Head of caudate nucleus (tissue), 42 donors: ENCODE measurements around the gene CRB2.

Experiments
- DNase-seq, 42 donors: peaks; one replicate each; pipeline versions ENCODE4 v3.0.0 to v3.0.0-alpha.2; 2020 to 2021; ENCODE audit warnings: mixed read lengths in 7 of 42
- intact Hi-C: fragments of 100-400 bp; cut with DNase I; formaldehyde crosslinking; loops from one replicate; pipeline ENCODE4 v1.15.0; 2022

The CRB2 gene

DNA sequence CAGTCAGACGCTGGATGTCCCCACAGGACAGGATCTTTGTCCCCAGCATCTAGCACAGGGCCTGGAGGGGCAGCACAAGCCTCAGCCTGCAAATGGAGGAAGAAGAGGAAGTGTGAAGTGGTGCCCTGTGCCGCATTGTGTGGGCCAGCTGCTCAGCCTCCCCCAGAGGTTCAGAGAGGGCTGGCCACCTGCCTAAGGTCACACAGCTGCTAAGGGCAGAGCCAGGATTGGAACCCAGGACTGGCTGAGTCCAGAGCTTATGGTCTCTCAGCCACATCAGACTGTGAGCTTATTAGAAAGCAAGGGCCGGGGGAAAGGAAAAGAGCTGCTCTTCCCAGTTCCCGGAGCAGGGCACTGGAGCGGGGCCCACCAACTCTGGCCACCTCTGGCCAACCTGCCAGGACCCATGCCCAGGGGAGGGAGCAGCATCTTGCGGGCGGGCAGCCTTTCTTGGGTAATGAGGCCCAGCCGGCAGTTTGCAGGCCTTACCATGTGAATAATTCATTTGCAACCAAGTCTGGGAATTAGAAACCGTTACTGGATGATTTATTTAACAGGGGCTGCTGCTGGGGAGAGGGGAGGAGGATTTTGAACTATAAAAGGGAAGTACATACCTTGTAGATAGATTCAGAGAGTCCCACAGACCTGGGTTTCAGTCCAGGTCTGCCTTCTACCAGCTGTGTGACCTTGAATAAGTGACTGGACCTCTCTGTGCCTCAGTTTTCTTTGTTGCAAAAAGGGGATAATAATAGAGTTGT, 11.6 kb upstream of the CRB2 start:
- intact Hi-C loops, result no loop called here
- DNase-seq, result no peak

DNA sequence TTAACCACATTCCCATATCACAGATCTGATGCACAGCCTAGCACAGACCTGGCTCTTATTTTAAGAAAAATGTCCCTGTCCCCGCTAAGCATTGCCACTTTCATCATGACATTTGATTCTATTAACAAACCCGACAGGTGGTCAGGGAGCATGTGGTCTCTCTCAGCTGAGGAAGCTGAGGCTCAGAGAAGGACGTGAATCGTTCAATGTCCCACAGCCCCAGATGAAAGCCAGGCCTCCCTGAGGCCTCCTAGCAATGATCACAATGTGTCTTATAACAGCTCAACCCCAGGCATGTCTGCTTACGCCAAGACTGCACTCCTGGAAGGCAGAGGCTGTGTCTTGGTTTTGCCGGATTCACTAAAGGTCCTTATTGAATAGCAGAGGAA, 10.4 kb upstream of the CRB2 start:
- intact Hi-C loops, result no loop called here
- DNase-seq, result no peak

DNA sequence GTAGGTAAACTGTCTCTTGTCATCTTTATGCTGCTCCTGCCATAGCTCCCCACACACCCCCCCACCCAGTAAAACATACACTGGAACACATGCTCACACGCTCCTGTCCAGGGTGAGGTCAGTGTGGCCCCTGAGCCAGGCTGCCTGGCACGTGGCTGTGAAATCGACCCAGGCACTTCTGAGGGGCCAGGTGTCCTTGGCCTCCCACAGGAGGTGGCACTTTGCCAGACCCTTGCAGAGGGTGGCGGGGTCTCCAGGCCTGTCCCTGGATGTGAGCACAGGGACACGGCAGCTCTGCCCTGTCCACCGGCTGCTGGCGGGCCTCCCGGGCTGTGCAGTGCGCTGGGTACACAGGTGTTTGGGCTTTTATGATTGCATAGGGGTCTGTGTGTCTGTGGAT, 10.0 kb upstream of the CRB2 start:
- intact Hi-C loops, result no loop called here
- DNase-seq, result no peak

- DNase-seq, result no peak
- intact Hi-C loops, result no loop called here
Observed at GRCh38 chr9:123346826-123347225, 9.2 kb upstream of the CRB2 start.

GRCh38 chr9:123347289-123348060, 8.5 kb upstream of the CRB2 start:
- intact Hi-C loops, result no loop called here
- no peak for DNase-seq

DNA sequence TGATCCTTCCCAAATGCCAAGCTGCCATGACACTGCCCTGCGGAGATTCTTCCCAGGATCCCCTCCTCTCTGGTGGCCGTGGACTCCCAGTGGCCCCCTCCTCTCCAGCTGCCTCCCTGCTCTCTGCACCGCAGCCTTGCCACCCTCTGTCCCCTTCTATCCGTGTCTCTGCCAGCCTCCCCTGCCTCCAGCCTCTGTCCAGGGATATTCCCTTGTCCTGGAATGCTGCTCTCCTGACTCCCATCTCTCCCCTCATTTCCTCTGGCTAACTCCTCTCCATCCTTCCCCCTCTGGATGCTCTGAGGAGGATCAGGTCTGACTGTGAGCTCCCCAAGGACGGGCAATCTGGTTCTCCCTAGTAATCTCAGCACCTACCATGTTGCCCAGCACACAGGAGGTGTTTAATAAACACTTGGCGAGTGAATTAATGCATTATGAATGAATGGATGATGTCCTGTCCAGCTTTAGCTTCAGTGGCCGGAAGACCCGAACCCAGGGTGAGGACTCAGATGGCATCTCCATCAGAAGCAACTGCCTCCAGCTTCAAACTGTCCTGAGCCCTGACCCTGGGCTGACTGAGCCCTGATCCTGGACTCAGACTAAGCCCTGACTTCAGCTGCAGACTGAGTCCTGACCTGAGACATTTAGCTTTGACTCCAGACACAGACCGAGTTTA, 7.5 kb upstream of the CRB2 start:
- DNase-seq, result no peak
- intact Hi-C loops, result no loop called here

GRCh38 chr9:123349033-123349432, 7.0 kb upstream of the CRB2 start:
- intact Hi-C loops, result no loop called here
- DNase-seq, result no peak

GRCh38 chr9:123349691-123350480, 6.1 kb upstream of the CRB2 start:
- DNase-seq, result peak in 34 of 42 donors; percentile 46 to 88 (median 68)
- intact Hi-C loops, result loop anchor here (5.0 kb wide), 2 partner anchors 37 to 268 kb away; no protein-coding TSS in a partner anchor

DNA sequence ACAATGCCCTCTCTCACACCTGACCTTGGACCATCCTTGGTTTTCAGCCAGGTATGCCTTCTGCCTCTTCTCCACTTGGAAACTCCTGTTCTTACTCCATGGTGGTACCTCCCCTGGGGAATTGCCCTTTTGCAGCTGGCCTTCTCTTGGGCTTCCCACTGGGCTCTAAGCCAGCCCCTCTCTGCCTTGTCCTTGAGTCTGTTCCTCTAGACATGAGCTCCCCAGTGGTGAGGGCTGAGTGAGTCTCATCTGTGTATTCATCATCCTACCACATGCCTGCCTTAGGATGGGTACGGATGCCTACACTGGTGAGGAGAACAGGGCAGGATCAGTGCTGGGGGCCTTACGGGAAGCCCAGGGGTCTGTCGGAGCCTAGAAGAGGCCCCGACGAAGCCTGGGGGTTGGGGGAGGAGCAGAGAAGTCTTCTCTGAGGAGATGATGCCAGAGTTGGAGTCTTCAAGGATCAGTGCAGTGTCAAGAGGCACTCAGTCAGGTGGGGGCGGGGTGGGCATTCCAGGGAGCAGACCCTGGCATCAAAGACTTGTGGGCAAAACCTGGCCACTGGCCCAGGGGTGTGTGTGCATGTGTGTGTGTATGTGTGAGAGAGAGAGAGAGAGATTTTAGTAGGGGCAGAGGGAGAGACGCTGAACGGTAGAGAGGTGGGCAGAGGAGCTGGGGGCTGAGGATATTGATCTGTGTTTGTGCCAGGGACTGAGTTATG, 5.2 kb upstream of the CRB2 start:
- intact Hi-C loops, result loop anchor here (5.0 kb wide), 2 partner anchors 37 to 268 kb away; no protein-coding TSS in a partner anchor
- no peak for DNase-seq

GRCh38 chr9:123353041-123353440, 3.0 kb upstream of the CRB2 start:
- intact Hi-C loops, result loop anchor here (5.0 kb wide), 2 partner anchors 34 to 271 kb away; no protein-coding TSS in a partner anchor
- no peak for DNase-seq

- peak; percentile 62 to 95 (median 80) for DNase-seq
- intact Hi-C loops, result loop anchor here (5.0 kb wide), 2 partner anchors 33 to 272 kb away; no protein-coding TSS in a partner anchor
Observed at GRCh38 chr9:123353984-123354591, 1.9 kb upstream of the CRB2 start.

DNA sequence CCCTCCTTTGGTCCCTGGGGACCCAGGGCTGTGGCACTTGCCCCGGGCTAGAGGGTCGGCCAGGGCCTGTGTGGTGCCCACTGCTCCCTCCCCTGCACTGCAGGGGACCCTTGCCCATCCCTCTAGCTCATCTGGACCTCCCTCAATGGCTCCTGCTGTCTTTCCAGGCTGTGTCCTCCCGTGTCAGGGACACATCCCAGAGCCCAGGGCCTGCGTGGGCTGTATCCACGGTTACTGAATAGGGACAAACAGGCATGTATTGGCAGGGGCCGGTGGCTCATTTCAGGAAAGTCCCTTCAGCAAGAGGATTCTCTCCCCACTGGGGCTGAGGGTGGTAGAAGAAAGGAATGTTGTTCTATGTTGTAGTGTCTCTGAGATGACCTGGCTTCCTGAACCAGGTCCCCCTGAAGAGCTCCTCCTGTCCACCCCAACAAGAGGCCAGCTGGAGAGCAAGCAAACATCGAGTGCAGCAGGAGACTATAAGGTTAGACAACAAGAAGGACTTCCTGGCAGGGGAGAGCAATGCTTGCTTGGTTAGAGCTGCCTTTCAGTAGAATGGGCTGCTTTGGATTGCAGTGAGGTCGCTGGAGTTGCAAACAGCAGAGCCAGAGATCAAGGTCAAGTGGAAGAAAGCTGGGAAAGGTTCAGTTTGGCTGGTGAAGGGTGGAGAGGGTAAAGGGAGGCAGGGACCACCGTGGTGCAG, 1.0 kb upstream of the CRB2 start:
- peak in 6 of 42 donors; percentile 27 to 60 (median 48) for DNase-seq
- intact Hi-C loops, result loop anchor here (5.0 kb wide), 2 partner anchors 32 to 273 kb away; no protein-coding TSS in a partner anchor

DNA sequence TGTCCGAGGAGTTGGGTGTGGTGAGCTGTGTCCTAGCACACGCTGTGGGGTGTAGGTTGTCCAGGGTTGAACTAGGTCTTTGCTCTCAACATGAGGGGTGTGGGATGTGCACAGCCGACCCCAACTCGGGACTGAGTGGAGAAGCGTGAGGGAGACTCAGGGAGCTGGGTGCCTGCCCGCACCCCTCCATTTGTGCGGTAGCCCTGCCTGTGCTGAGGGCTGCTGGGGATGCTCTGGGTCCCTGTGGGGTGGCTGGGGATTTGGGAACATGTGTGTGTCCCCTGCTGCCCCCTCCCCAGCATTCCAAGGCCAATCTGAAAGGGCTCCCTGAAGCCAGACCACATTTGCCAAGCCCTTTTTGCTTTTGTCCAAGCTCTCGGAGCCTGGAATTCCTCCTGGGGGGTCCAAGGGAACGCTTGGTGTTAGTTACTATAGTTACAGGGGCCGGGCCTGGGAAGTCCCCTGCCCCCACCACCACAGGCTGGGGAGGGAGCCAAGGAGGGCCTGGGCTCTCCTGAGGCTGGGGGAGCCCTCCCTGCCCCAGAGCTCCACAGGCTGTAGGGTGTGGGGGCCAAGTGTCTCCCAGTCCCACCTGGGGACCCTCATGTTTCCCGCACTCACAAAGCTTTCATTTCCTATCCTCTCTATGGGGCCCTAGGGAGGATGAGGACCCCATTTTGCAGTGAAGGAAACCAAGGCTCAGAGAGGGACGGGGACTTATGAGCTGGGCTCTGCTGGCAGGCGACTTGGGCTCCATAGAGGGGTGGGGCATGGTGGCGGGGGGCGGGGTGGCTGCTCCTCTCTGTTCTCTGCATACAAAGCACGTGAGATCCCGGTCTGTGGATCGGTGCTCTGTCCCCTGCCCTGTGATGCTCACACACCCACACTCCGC, 1.1 kb downstream of the CRB2 start:
- intact Hi-C loops, result no loop called here
- DNase-seq, result peak in 7 of 42 donors; percentile 38 to 64 (median 52)

GRCh38 chr9:123357743-123358059, 1.7 kb downstream of the CRB2 start:
- intact Hi-C loops, result no loop called here
- no peak for DNase-seq

DNA sequence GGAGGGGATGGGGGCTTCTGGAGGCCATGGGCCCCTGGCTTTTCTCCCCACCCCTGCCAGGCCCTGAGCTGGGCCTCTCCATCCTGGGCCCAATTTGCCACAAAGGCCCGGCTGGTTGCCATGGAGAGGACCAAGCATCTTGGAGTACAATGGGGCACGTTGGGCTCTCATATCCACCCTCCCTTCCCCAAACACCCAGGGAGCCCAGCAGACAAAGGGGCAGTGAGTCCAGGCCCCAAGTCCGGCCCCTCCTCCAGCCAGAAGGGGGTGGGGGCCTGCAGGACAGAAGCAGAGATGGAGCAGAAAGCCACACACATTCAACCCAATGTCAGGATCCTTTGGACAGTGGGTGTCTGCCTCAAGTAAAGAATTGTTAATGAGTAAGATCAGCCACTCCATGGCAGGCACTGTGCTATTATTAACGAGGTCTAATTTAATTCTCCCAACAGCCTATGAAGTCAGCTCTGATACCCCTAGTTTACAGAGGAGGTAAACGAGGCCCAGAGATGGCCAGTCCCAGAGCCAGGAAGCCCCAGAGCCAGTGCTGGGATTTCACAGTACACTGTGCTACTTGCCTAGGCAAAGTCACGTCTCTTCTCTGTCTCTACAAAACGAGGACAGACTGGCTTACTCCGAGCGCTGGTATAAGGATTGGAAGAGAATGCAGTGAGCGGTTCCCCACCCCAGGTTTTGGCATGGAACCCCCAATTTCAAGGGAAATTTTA, 2.3 kb downstream of the CRB2 start:
- peak; percentile 63 to 95 (median 85) for DNase-seq
- intact Hi-C loops, result no loop called here

- no peak for DNase-seq
- intact Hi-C loops, result no loop called here
Observed at GRCh38 chr9:123359106-123359505, 3.1 kb downstream of the CRB2 start.
